Ishikawa (cell line): ENCODE data around the gene DIS3L2.

ENCODE experiments used
- CEBPB ChIP-seq: IDR thresholded peaks from 2 replicates; pipeline ENCODE4 v1.6.1; 2012
- CREB1 ChIP-seq: IDR thresholded peaks from 2 replicates; pipeline ENCODE4 v1.6.1; 2012; ENCODE audit warnings: low read depth
- EGR1 ChIP-seq: IDR thresholded peaks from 2 replicates; pipeline ENCODE4 v1.6.1; 2012
- EP300 ChIP-seq: IDR thresholded peaks from 2 replicates; pipeline ENCODE4 v1.6.1; 2012; ENCODE audit warnings: borderline replicate concordance
- FOXM1 ChIP-seq: IDR thresholded peaks from 2 replicates; pipeline ENCODE4 v1.6.1; 2012; ENCODE audit warnings: low read depth, borderline replicate concordance
- MAX ChIP-seq: IDR thresholded peaks from 2 replicates; pipeline ENCODE4 v1.6.1; 2012
- NFIC ChIP-seq: IDR thresholded peaks from 2 replicates; pipeline ENCODE4 v1.6.1; 2012
- RAD21 ChIP-seq: IDR thresholded peaks from 2 replicates; pipeline ENCODE4 v1.6.1; 2012; ENCODE audit warnings: low read depth
- REST ChIP-seq: IDR thresholded peaks from 2 replicates; pipeline ENCODE4 v1.6.1; 2012; ENCODE audit warnings: low read depth, mild to moderate bottlenecking
- TAF1 ChIP-seq: IDR thresholded peaks from 2 replicates; pipeline ENCODE4 v1.6.1; 2012; ENCODE audit warnings: low read depth, mild to moderate bottlenecking
- TCF12 ChIP-seq: IDR thresholded peaks from 2 replicates; pipeline ENCODE4 v1.6.1; 2012; ENCODE audit warnings: low read depth
- TEAD4 ChIP-seq: IDR thresholded peaks from 2 replicates; pipeline ENCODE4 v1.6.1; 2012
- USF1 ChIP-seq: IDR thresholded peaks from 2 replicates; pipeline ENCODE4 v1.6.1; 2012
- YY1 ChIP-seq: IDR thresholded peaks from 2 replicates; pipeline ENCODE4 v1.6.1; 2012; ENCODE audit warnings: low read depth
- ZBTB7A ChIP-seq: IDR thresholded peaks from 2 replicates; pipeline ENCODE4 v1.6.1; 2012; ENCODE audit warnings: low read depth

DIS3L2 gene

GRCh38 chr2:232009639-232010274 is 48.2 kb downstream of the DIS3L2 start:
- TF ChIP-seq EP300 (no peak), RAD21 (no peak), EGR1 (no peak), FOXM1 (no peak), REST (no peak), TEAD4 (no peak), NFIC (no peak), TAF1 (no peak)

- no peak for TF ChIP-seq REST
- no peak for TF ChIP-seq USF1
- TF ChIP-seq EGR1: no peak
- no peak for TF ChIP-seq YY1
- TF ChIP-seq ZBTB7A: no peak
- no peak for TF ChIP-seq TEAD4
- TF ChIP-seq EP300: no peak
- no peak for TF ChIP-seq NFIC
- no peak for TF ChIP-seq TAF1
- no peak for TF ChIP-seq TCF12
- TF ChIP-seq CREB1: no peak
- TF ChIP-seq MAX: no peak
- TF ChIP-seq RAD21: no peak
Observed at GRCh38 chr2:232013701-232014353, 52.3 kb downstream of the DIS3L2 start.

GRCh38 chr2:232014681-232015080 is 53.2 kb downstream of the DIS3L2 start:
- TF ChIP-seq FOXM1 (no peak), CEBPB (no peak), RAD21 (no peak), TEAD4 (no peak), CREB1 (no peak)

- no peak for TF ChIP-seq TCF12
- TF ChIP-seq TEAD4: no peak
- no peak for TF ChIP-seq RAD21
- TF ChIP-seq CREB1: no peak
- no peak for TF ChIP-seq REST
- no peak for TF ChIP-seq NFIC
- no peak for TF ChIP-seq TAF1
- no peak for TF ChIP-seq FOXM1
- TF ChIP-seq EGR1: no peak
- TF ChIP-seq MAX: no peak
- no peak for TF ChIP-seq CEBPB
- TF ChIP-seq EP300: no peak
- TF ChIP-seq USF1: no peak
- no peak for TF ChIP-seq ZBTB7A
- no peak for TF ChIP-seq YY1
Observed at GRCh38 chr2:232018181-232018580, 56.7 kb downstream of the DIS3L2 start.

- no peak for TF ChIP-seq FOXM1
- no peak for TF ChIP-seq CREB1
- TF ChIP-seq TCF12: no peak
- no peak for TF ChIP-seq NFIC
- no peak for TF ChIP-seq ZBTB7A
Observed at GRCh38 chr2:232022718-232023117, 61.2 kb downstream of the DIS3L2 start.
